Stimulated activated CD8-positive, alpha-beta memory T cell treated with anti-CD3 and anti-CD28 coated beads, Interleukin-7, amount 100 ng/mL, for 48 hours (primary cell): Measurements from ENCODE around the gene CDK2AP2.
"Not testable (repeated sequence)": the region's sequence is repeated elsewhere in the genome, so short reads cannot be mapped to it uniquely, and the experiment has no call there.

Experiments
- DNase-seq, 2 donors: peaks; one replicate each; pipeline ENCODE4 v3.0.0-alpha.2; 2020; ENCODE audit warnings: low read depth in 1 of 2; ENCODE audit errors: extremely low read depth in 1 of 2

The CDK2AP2 gene

DNA sequence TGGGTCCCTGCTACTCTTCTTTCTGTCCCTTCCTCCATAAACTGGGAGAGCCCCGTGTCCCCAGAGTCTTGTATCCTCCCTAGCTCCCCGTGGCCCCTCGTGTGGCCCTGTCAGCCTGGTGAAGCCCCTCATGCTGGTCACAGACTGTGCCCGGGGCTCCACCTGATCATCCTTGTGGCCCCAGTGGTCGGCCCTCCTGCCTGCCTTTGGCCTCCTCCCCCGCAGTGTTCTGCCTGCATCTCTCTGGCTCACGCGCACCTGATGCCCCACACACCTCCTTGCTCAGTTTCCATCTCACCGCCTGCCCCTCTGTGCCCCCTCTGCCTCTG lies 16.5 kb upstream of the CDK2AP2 start:
- DNase-seq = no peak

DNA sequence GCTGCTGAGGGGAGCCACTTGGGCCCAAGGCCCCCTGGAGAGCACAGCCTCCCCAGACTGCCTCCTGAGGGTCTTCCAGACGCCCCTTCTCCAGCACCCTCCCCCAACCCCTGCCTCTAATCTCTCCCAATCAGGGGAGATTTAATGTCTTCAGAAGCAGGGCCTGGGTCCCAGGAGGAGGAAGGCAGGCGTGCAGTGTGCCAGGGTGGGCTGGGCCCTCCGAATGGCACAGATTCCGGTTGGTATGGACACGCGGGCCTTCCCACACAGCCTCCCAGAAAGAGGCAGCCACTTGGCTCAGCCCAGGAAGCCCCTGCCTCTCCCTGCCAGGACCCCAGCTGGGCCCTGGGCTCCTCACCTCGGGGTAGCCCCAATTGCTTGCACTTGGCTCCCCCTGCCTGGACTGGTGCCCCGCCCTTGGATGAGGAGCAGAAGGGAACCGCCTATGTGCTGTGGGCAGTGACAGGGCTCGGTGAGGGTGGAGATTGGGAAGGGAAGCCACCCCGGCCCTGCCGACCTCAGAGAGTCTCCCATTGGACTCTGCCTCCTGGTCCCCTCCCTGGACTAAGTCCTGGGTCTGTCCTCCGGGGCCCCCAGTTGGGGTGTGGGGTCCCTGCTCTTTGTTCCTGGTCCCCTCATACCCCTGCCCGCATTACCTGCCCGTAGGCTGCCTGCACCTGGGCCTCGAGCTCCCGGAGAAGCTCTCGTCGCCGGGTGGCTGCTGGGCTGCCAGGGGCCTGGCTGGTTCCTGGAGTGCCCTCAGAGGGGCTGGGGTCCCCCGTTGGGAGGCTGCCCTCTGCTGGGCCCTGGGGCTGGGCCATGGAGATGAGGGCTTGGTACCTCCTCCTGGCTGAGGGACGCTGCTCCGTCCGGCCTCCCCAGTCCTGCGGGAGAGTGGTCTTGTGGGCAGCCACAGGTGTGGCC lies 15.9 kb upstream of the CDK2AP2 start:
- no peak for DNase-seq

DNA sequence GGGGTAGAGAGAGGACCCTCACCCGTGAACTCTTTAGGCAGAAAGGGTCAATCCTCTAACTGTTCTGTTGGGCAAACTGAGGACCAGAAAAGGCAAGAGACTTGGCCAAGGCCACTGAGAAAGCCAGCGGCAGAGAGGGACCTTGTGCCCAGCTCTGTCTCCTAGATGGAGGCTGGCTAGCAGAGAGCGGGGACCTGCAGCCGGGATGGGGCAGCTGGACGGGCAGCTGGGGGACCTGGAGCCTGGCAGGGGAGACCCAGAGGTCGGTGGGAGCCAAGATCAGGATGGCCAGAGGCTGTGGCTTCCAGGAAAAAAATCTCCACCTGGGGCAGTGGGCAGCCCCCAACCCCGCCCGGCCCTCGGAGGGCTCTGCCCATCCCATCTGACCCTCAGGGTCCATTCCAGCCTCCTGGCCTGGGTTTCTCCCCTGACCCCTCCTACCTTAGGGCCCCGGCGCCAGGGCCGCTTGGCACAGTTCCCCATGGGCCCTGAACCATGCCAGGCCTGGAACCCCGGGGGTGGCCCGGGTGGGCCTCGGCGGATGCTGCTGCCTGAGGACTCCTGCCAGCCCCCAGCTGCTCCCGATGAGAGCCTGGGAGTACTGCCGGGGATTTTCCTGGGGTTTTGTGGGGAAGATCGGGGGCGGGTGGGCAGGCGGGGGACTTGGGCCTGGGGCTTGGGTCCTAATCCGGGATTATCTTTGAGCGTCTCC lies 15.0 kb upstream of the CDK2AP2 start, which contains the start of gene CABP2:
CABP2 (minus strand) TSS at position 603 of the 712 bp plus-strand sequence; CDS start at position 483, 120 bp downstream.
- DNase-seq = no peak

DNA sequence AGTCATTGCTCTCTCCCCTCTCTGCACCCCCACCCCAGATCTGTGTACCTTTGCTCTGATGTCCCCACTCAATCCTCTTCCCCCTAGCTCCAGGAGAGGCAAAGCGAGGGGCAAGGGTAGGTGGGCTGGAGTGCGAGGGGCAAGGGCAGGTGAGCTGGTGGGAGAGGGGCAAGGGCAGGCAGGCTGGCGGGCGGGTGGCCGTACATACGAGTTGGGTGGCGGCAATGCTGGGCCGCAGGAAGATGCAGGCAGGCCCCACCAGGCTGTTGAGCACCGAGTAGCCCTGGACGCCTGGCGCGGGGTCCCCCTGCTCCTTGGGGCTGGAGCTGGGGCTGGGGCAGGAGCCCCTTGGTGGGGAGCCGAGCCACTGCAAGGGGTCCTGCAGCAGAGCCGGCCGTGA lies 14.4 kb upstream of the CDK2AP2 start:
- DNase-seq = no peak

DNA sequence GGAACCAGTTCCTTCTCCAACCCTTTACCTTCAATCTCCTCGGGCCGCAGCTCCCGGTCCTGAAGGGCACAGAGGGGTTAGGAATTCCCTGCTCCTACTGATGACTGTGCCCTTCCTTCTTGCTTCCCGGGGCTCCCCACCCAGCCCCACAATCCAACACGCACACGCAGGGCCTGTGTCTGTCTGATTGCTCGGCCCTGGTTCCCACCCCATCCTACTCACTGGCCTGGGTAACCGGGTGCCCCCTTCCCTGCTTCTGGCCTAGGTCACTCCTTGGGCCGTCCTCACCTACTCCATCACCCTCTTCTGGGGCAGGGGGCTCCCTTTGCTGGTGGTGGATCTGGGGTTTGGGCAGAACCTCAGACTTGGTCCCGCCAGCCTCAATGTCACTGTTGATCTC lies 14.0 kb upstream of the CDK2AP2 start:
- DNase-seq = no peak

DNA sequence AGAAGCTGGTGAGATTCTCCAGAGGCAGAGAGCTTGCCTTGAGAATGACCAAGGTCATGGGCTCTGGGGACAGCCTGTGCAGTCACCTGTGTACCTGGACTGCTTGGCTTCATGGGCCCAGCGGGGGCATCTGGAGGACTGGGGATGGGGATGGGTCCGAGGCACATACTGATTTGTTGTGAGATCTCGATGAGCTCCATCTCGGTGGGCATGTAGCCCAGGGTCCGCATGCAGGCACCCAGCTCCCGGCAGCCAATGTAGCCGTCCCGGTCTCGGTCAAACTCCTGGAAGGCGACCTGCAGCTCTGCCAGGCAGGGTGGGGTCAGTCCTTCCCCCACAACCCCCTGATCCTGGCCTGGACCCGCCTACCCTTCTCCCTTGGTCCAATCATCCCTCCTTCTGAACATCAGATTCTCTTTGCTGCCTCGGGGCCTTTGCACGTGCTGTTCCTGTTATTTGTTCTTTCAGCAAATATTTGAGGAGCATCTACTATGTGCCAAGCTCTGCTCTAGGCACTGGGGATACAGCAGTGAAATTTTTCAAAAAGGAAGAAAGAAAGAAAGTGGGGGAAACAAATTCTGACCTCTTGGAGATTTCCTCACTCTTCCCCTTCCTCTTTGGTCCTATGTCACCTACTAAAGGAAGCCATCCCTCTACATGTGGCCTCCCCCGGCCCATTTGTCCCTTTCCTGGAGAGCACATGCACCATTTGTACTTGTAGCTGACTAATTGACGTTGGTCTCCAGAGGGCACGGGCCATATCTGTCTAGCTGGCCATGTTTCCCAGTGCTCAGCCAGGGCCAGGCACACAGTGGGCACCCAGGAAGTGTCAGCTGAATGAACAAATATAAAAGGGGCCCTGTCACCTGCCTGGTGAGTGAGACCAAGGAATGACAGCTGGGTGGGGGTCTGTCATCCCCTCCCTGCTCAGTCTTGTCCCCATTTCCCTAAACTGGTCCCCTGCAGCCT lies 13.2 kb upstream of the CDK2AP2 start:
- DNase-seq = no peak

DNA sequence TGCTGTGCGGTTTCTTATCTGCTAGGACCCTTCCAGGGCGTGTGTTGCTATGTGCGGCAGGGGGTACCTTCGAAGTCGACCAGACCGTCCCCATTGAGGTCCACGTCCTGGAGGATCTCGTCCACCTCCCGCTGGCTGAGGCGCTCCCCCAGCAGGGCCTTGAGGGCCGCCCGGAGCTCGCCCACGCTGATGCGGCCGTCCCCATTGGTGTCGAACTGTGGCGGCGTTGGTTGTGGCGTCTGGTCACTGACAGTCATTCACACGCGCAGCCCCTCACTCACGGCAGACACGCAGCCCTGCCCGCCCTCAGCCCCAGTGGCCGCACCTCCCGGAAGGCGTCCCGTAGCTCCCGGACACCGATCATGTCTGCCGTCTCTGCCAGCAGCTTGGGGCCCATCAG lies 11.8 kb upstream of the CDK2AP2 start:
- no peak for DNase-seq

DNA sequence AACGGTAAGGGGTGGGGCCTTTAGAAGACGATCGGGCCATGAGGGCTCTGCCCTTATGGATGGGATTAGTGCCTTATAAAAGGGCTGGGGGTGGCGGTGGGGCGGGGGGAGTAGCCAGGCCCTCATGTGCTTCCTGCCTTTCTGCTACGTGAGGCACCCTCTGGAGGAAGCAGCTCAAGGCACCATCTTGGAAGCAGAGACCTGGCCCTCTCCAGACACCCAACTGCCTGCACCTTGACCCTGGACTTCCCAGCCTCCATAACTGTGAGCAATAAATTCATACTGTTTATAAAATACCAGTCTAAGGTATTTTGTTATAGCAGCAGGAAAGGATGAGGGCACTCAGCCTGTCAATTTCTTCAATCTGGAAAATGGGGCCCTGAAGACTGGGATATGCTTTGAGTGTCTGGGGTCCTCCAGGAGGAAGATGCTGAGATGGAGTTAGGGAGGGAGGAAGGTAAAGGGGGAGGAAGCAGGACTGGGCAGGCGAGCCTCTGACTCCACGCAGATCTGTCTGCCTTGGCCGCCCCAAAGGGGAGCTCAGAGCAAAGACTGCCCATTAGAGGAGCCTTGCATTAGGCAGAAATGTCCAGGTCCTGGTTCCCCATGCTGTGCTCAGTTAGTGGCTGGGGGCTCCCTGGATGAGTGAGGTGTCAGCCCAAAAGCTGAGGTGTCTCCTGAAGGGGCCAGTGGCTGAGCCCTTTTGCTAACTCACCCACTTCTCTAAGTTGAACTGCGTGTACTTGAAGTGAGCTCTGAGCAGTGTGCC lies 10.0 kb upstream of the CDK2AP2 start:
- no peak for DNase-seq

DNA sequence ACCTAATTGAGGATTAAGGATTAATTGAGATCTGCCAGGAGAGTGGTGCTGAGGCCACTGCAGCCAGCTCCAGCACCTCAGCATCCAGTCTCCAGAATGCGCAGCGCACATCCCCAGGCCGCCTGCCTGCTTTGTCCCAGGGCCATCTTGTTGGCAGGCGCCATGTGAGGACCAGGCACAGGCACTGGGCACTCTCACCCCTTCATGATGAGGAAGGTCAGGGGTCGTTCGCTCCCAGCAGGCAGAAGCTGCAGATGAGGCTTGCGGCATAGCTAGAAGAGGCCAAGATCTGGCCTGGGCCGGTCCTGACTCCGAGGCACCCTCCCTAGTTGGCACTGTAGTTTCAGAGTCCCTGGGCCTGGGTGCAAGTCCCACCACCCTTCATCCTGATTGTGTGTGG lies 8.8 kb upstream of the CDK2AP2 start:
- DNase-seq = no peak

DNA sequence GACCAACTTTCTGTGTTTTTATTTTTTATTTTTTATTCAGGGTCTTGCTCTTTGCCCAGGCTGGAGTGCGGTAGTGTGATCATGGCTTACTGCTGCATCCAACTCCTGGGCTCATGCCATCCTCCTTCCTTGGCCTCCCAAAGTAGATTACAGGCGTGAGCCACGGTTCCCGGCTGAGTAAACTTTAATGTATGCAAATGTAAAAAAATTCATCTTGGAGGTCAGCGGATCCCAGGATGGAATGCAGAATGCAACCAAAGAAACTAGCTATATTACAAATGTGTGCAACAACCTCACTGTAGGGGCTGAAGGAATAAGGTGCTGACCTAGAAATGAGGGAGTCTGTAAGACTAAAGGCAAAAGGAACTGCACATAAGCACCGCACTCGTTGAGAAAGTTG lies 6.2 kb upstream of the CDK2AP2 start:
- no peak for DNase-seq

DNA sequence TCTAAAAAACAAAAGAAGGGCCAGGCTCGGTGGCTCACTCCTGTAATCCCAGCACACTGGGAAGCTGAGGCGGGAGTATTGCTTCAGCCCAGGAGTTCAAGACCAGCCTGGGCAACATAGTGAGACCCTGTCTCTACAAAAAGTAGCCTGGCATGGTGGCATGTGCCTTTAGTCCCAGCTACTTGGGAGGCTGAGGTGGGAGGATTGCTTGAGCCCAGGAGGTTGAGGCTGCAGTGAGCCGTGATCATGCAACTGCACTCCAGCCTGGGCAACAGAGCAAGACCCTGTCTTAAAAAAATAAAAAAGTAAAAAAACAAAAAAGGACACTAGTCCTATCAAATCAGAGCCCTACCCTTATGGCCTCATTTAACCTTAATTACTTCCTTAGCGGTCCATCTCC lies 3.6 kb upstream of the CDK2AP2 start:
- not testable (repeated sequence) for DNase-seq

DNA sequence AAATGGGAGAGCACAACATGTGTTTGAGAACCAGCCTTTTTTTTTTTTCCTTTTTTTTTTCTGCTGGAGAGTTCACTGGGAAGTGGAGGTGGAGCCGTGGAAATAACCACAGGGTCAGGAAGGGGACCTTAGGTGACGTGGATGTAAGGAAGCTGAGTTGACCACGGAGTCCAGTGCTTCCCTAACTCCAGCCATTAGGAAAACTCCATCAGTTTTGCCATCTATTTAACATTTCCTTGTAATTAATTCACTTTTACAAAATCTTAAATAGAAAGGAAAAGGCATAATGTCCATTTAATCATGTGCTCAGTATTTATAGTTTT lies 2.0 kb upstream of the CDK2AP2 start:
- DNase-seq = no peak

DNA sequence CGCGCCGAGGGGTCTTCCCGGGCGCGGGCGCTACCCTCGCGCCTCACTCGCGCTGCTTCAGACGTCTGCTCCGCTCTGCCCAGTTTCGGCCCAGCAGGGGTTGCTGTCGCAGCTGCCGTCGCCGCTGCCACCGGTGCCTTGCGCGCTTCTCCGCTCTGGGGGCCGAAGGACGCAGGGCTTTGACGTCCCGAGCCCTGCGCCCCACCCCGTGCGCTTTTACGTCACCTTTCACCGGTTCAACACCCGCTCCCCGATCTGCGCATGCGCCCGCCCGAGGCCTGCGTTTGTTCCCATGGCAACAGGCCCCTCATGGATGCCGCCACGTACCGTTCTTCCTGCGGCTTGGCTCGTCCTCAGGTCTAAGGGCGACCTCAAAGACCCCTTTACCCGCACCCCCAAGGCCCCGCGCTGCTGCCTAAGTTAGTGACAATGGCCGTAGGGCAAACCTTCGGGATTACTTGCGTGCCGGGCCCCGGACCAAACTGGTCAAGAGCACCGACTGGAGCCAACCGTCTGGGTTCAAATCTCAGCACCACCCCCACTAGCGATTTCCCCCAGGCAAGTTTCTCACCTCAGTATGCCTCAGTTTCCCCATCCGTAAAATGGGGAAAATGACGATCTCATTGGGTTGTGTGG lies 642 bp upstream of the CDK2AP2 start:
- DNase-seq = peak; percentile 95 to 99

DNA sequence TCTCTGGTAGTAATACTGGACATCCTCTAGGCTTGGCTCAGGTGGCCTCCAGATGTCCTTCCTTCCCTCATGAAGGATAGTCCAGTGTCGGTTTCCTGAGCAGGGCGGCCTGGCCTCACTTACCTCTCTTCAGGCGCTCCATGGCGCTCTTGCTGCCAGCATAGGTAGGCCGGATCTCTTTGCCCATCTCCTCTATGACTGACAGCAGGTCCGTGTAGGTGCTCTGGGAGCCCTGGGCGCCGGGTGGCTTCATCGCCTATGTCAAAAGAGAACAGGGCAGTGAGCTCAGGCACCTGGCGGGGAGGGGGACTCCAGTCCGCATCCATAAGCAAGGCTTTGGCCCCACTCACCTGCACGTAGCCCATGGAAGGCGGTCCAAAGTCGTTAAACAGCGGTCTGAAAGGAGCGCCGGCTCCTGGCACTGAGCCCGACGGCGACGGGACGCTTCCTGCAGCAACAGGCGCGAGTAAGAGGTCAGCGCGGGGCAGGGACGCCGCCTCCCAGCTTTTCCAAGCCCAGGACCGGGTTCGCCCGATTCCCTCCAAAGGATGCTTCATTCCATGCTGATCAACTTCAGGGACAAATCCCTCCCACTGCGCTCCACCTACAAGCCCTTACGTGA lies 609 bp downstream of the CDK2AP2 start:
- no peak for DNase-seq

DNA sequence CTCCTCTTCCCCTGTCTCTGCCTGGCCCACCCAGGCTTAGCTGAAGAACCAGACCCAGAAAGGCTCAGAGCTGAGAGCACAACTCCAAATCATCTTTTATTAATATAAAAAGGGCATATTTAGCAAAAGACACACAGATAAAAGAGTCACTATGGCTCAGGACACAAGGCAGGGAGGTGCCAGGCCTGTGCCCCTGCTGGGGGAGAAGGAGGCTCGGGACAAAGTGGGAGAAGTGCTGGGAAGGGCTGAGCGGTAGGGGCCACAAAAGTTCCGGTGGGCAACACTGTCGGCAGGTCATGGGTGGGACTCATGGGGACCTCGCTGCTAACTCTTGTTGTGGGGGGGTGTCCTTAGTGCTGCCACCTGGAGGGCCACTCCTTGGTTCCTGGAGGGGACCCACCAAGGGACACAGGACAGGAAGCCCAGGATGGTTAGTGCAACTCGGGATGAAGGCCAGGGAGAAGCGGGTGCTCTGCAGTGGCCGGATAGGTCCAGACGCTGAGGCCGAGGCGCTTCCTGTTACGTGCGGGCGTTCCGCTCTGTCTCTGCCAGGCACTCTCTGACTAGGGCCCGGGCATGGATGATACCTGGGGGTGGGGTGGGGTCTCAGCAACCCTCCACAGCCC lies 1.4 kb downstream of the CDK2AP2 start:
- DNase-seq = no peak

DNA sequence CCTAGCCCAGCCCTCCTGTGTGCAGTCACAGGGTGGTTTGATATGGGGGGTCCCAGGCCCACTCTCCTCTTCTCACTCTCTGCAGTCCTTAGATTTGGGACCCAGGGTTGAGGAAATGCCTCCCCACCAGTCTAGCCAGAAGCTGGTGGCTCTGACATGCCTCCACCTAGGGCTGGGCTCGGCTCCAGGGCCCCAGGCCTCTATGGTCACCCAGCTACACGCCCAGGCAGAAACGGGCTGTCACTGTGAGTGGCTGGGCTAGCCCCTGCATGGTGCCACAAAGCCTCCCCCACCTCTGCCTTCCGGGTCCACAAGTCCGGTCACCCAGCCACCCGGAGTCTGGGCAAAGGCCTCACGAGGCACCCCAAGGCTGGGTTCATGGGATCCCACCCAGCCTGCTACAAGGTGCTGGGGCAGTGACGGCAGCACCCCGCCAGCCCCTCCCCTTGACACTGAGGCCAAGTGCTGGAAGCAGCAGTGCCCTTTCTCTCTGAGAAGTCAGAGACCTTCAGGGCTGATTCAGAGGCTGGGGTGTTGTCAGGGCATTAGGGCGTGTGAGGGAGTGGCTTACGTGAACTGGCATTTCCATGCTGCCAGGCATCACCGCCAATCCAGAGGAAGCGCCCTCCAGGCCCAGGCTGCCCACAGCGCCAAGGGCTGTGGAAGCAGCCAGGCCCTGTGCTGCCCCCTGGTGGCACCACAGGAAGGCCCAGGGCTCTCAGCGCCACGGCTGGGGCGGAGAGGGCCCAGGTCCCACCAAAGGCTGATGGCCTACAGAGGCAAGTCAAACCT lies 2.2 kb downstream of the CDK2AP2 start:
- DNase-seq = peak; percentile 79 to 92

DNA sequence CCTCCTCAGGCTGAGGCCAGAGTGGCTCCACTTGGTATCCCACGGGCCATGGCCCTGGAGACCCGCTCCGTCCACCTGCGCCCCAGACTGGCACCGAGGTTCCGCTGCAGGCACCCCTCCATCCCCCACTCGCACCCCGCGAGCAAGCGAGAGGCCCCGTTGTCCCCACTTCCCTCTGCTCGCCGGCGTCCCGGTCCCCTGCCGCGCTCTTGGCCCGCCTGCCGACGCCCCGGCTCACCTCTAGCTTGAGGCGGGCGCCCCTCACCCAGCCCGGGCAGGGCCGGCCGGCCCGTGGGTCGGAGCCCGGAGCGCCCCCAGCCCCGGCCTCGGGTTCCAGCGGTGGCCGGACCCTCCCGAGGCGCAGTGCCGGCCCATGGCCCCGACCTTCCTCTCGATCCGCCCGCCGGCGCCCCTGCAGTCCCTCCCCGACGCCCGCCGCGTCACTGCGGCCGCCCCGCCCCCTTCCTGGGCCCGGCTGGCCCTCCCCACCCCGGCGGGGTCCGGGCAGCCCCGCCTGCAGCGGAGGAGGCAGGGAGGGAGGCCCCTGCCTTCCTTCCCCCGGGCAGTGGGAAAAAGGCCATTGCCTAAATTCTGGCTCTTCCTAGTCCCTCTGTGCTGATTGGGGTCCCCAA lies 2.9 kb downstream of the CDK2AP2 start, which contains the start of gene PITPNM1:
PITPNM1 (minus strand) TSS at position 414 of the 632 bp plus-strand sequence. CDS start 1,183 bp downstream, outside the sequence.
- DNase-seq = peak; percentile 65 to 66
